ENCODE results near the gene TENM4.
"Not testable (repeated sequence)": the region's sequence is repeated elsewhere in the genome, so short reads cannot be mapped to it uniquely, and the experiment has no call there.

The TENM4 gene

DNA sequence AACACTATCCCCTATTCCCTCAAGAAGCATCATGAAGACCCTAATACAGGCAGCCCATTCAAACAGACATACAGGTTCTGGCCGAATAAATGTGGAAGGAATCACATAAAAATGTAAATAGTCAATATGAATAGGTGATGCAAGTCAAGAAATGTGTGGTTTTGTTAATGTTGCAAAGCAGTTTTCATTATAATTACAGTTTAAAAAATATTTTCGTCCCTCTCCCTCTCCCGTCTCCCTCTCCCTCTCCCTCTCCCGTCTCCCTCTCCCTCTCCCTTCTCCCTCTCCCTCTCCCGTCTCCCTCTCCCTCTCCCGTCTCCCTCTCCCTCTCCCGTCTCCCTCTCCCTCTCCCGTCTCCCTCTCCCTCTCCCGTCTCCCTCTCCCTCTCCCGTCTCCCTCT lies 250.3 kb downstream of the TENM4 start:
- in situ Hi-C loops (cut with MboI; ENCODE audit: low sequenced_read_pairs): not testable (repeated sequence)

DNA sequence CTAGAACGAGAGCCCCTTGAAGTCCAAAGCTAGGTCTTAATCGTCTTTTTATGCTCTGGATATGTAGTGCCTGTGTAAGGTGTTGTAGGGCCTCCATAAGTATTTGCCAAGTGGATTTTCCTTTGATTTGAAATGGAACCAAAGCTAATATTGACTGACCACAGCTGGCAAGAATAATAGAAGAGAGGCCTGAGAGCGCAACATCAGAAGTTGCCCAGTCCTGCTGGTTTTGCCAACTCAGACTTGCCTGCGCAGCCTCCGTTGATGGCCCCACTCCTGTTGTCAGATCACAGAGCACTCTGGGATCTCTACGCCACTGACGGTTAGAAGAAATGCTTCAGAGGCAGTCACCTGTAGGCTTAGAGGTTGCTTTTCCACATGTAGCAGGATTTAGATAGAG lies 251.2 kb downstream of the TENM4 start:
- in situ Hi-C loops (cut with MboI; ENCODE audit: low sequenced_read_pairs): no loop called here

DNA sequence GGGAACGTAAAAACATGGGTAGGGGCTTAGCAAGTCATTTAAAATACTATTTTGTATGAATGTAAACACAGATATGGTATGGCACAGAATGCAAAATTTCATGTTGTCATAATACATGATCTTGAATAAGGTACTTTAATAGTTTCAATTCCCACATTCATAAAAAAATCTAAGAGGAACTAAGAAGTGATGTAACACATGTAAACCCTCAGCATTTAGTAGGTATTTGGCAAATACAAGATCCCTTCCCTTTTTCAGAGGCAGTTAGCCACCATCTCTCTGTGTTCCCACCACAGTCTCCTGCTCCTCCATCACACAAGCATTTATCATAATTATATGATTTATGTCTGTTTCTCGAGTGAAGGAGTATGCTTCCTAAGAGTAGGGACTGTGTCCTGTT lies 251.8 kb downstream of the TENM4 start:
- in situ Hi-C loops (cut with MboI; ENCODE audit: low sequenced_read_pairs): no loop called here

DNA sequence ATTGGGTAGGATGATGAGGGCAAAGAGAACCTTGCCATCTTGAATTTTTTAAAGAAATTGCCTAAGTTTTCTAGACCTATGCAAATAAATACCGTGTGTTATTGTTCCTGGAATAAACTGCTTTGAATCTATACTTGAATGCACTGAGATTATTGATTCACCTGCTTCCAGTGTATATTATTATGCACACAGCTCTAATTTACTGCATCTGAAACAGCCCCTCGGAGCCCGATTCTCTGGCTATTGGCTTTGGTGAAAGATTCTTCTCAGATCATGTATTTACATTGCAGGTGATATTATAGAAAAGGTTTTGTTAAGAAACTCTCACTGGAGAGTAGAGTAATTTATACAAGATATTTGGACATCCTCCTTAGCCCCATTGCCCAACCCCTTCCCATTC lies 254.2 kb downstream of the TENM4 start:
- in situ Hi-C loops (cut with MboI; ENCODE audit: low sequenced_read_pairs): no loop called here

DNA sequence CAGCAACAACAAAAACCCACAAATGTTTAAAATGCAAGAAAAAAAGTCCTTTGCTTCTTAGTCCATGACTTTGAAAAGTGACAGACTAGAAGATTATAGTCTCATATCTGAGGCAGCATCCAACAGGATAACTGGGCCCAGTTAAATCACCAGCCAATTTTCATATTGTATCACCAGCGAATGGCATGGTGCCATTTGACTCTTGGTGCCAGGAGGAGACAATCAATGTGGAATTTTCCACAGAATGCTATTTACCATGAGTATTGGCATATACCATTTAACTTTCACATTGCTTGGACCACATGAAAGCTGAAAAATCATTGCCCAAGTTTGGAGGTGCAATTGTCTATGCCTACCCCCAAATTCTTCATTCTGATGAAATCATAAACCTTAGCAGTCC lies 255.5 kb downstream of the TENM4 start:
- in situ Hi-C loops (cut with MboI; ENCODE audit: low sequenced_read_pairs): no loop called here

DNA sequence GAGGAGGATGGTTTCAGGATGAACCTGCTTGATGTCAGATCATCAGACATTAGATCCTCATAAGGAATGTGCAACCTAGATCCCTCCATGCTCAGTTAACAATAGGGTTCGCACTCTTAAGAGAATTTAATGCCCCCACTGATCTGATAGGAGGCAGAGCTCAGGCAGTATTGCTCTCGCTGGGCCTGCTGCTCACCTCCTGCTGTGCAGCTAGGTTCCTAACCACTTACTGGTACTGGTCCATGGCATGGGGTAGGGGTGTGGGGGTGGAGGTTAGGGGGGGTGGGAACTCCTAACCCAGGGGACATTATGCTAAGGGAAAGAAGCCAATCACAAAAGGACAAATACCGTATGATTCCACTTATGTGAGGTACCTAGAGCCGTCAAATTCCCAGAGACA lies 256.5 kb downstream of the TENM4 start:
- in situ Hi-C loops (cut with MboI; ENCODE audit: low sequenced_read_pairs): no loop called here

DNA sequence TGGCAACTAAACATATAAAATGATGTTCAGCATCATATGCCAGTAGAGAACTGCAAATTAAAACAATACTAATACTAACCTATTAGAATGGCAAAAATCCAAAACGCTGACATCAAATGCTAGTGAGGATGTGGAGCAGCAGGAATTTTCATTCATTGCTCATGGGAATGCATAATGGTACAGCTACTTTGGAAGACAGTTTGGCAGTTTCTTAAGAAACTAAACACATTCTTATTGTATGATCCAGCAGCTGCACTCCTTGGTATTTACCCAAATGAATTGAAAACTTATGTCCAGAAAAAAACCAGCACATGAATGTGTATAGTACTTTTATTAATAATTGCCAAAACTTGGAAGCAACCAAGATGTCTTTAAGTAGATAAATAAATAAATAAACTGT lies 258.0 kb downstream of the TENM4 start:
- in situ Hi-C loops (cut with MboI; ENCODE audit: low sequenced_read_pairs): no loop called here

DNA sequence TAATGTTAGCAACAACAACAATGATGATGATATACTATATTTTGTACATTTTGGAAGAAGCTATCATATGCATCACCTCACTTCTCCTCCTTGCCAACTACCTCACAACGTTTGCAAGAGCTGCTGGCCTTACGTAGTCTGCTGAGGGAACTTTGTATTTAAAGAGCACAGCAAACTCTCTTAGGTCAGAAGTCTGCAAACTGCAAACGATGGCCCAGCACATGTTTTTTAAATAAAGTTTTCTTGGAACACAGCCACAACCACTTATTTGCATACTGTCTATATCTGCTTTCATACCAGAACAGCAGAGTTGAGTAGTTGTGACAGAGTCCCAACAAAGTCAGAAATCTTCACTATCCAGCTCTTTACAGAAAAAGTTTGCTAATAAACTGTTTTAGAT lies 261.7 kb downstream of the TENM4 start:
- in situ Hi-C loops (cut with MboI; ENCODE audit: low sequenced_read_pairs): no loop called here

DNA sequence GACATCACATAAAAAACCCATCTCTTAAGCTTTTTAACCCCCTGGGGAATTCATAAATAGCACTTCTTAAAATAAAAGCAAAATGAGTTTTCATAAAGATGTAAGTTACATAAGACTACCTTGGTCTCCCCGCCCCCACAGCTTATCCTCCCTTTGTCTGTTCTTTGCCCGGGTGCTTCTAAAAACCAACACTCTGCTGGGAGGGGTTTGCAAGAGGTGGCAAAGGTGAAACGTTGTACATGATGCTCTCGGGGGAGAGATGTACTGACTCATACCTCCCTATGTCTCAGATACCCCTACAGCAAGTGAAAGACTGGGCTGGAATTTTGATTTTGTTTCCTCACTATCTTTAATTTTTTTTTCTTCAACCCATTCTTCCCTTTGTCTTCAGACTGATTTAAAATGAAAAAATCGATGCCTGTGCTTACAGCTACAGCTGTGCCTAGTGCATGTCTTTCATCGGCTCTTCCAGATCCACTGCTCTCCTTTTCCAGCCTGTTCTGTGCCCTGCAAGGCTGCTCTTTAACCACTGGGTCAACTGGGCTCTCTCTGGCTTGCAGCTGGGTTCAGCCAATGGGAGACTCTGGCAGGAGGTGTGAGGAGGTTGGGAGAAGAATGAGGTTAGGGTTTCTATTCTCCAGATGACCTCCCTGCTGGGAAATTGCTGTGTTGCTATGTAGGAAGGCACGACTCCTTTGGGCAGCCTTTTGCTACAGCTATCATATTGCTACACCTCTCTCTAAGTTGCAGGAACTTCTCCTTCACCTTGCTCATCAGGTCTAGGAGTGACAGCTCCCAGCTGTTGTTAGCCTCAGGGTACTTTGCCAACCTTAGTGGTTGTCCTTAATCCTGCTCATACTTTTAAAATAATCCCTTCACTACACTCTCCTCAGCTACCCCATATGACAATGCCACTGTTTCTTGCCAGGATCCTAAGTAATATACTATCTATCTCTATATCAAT lies 266.5 kb downstream of the TENM4 start:
- in situ Hi-C loops (cut with MboI; ENCODE audit: low sequenced_read_pairs): no loop called here

DNA sequence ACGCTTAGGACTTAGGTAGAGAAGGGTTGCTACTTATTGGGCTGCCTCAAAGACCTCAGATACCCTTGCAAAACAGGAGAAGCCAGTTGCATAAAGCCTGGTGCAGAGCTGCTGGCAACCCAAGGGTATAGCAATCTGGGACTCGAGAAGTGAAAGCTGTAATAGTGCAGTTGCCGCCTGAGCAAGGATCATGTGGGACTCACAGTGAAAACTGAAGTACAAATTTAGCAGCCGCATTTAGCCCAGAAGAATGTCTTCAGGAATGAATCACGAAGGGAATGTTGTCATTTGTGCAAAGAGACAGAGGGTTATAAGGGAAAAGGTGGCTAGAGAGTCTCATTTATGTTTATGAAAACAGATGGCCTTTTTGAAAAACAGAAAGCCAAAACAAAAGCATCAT lies 267.2 kb downstream of the TENM4 start:
- in situ Hi-C loops (cut with MboI; ENCODE audit: low sequenced_read_pairs): no loop called here

DNA sequence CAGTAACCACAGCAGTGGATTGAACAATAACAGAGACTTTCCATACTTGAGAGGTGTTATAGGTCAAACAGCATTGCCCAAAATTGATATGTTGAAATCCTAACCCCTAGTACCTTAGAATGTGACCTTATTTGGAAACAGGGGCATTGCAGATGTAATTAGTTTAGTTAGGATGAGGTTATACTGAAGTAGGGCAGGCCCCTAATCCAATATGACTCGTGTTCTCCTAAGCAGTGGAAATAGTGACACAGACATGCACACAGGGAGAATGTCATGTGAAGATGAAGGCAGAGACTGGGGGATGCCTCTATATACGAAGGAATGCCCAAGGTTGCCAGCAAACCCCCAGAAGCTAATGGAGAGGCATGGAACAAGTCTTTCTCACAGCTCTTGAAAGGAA lies 270.5 kb downstream of the TENM4 start:
- in situ Hi-C loops (cut with MboI; ENCODE audit: low sequenced_read_pairs): no loop called here

DNA sequence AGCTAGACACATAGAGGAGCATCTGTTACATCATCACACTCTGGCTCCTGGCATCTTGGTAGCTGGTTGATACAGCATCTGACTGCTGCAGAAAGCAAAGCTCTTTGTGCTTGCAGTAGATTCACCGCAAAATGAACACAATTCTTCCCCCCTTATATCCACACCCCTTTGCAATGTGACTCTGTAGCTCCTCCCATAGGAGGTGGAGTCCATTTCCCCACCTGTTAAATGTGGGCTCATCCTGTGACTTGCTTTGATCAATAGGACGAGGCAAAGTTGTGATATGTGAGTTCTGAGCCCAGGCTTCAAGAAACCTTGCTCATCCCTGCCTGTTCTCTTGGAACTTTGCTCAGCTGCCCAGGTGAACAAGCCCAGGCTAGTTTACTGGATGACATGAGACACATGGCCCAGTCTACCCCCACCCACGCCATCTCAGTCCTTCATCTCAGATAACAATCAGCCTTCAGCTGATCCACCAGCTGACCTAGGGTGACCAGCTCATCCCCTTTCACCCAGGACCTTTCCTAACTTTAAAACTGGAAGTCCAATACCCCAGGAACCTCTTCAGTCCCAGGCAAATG lies 272.2 kb downstream of the TENM4 start:
- in situ Hi-C loops (cut with MboI; ENCODE audit: low sequenced_read_pairs): no loop called here

DNA sequence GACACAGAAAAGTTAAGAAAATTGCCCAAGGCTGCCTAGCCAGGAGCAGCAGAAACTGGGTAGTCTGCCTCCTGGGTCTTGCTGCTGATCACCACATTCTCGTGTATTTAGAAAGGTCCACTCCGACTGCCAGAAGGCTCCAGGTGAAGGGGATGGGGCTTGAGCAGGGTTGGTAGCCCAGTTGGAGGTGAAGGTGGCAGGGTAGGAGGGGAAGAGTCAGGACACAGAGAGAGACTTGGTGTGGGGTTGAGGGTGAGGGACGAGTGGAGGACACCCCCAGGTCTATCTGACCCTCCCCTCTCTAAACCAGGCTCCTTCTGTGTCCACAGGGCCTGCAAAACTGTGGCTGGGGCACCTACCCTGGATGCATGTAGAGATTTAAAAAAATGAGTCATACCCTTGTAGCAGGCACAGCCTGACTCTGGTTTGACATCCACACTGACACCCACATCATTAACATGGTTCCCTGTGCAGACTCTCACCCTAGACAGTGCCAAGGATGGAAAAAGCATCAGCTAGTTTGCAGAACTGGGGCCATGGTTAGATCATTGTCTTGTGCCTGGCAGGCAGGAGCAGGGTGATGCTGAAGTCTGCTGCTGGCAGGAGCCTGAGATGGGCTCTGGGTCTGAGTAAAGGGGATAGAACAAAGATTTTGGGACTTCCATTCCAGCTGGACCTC lies 273.2 kb downstream of the TENM4 start:
- in situ Hi-C loops (cut with MboI; ENCODE audit: low sequenced_read_pairs): no loop called here

DNA sequence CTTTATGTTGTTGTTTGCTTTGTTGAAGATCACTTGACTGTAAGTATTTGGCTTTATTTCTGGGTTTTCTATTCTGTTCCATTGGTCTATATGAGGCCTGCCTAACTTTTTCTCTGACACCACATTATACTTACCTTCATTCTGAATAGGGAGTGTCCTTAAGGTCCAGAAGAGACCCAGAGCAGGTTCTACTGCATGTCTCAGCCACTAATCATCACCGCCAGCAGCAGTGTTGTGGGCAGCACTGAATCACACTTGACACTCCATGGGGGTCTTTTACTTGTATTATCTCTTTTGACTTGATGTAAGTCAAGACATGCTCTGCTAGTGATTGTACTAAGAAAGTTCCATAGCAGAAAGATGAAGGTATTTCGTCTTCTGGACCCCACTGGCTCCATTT lies 274.9 kb downstream of the TENM4 start:
- in situ Hi-C loops (cut with MboI; ENCODE audit: low sequenced_read_pairs): no loop called here

DNA sequence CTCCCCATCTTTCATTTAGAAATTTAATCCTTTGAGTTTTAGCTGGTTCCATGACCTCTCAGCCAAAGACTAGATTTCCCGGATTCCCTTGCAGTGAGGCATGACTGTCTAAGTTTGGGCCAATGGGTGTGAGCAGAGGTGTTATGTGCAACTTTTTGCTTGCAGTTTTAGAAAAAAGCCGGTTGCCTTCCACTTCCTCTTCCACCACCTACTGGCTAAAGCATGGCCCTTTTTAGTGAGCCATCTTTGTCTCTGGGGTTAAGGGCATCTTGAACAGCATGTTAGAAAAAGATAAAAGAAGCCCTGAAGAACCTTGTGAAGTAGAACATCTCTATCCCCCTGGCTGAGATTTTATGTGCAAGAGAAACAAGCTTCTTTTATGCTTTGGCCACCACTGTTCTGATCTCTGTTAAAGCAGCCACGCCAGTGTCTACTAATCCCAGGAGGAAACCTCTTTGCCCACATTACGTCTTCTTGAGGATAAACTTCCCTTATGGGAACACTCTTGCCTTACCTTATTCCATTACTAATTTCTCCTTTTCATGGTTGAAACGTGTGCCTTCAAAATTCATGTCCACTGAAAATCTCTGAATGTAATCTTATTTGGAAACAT lies 279.9 kb downstream of the TENM4 start:
- in situ Hi-C loops (cut with MboI; ENCODE audit: low sequenced_read_pairs): no loop called here

DNA sequence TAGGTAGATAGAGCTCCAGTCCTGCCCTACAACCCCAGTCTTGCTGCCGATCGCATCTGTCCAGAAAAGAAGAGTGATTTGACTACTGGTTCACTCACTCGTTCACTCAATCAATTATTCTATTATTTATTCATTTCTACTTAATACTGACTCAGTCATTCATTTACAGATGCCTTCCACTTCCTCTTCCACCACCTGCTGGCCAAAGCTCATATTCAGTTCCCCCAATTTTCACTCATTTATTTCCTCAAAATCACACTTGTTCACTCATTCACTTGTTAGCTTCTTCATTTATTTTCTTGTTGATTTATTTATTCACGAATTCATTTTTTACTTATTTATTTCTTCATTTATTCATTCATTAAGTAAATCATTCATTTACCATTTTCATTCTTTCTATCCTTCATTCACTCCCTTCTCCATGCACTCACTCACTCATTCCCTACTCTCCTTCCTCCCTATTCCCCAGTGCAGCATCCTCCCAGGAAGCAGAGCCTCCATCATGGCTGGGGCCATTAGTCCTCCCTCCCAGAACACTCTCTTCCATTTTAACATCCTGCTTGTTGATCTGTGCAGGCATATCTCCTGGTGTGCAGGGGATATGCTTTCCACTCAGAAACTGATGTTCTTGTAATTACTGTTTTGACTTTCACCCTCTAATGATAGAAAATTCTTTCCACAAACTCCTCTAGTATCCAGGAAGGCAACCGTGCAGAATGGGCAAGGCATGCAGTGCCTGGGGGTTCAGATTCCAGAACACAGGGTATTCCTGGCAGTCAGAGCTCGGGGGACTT lies 281.0 kb downstream of the TENM4 start:
- in situ Hi-C loops (cut with MboI; ENCODE audit: low sequenced_read_pairs): no loop called here

DNA sequence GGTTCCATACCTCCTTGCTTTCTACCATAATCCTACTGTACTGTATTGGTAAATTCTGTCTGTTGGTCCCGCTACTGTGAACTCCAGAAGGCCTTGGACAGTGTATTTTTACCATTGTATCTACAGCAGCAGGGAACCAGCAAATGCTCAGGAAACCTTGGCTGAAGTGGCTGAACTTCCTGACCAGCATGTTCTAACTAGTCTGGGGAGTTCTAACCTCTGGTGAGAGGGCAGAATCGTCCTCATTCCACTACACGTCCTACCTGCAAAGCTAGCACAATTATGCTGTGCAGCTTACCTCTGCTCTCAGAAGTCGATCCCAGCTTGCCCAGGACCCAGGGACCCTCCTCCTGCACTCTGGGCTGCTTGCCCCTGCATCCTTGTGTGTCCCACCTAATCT lies 283.1 kb downstream of the TENM4 start:
- in situ Hi-C loops (cut with MboI; ENCODE audit: low sequenced_read_pairs): no loop called here

DNA sequence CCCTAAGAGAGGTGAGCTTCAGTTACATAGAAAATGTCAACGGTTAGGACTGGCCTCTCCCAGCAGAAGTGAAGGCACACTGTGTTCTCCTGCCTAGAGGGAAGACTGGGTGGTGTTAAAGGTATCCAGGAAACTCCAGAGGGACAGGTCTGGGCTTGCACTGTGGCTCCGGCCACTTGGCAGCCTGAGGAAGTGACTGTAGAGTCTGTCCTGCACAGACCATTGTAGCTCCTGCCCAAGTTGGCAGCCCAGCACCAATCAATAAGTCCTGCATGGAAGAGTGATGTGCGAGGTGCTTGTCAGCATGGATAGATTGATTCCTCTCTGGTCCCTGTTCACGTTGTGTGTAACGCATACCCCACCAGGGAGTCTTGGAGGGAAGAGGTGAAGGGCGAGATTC lies 284.8 kb downstream of the TENM4 start:
- in situ Hi-C loops (cut with MboI; ENCODE audit: low sequenced_read_pairs): no loop called here

DNA sequence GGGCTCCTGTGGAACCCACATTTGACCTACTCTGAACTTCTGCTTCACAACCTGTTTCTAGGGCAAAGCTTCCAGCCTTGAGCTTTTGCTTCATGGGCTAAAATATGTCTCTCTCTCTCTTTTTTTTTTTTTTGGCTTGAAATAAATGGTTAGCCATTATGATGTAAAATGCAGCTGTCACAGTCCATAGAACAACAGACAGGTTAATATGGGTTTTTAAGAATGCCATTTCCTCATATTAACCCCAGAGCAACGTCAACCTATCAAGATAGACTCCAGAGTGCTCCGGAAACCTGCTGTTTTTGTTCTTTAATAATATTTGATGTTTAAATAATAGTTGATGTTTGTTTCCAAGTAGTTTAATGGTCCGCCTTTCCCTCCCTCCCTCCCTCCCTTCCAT lies 285.6 kb downstream of the TENM4 start:
- in situ Hi-C loops (cut with MboI; ENCODE audit: low sequenced_read_pairs): no loop called here

DNA sequence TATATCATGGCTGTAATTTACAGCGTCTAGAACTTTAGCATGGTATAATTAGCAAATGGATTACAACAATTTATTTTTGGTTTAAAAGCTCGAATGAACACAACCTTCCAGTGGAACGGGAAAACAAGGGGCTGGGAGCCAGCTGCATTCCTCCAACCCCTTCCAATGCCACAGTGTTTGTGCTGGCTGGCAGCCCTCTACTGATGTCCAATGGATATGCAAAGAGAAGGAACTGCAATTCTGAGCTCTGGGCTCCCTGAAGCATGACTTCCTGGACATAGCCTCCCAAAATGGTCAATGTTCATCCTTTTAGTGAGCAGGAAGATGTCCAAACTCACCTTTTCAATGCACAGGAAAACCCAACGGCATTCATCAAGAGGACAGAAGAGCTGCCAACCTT lies 288.3 kb downstream of the TENM4 start:
- in situ Hi-C loops (cut with MboI; ENCODE audit: low sequenced_read_pairs): no loop called here

DNA sequence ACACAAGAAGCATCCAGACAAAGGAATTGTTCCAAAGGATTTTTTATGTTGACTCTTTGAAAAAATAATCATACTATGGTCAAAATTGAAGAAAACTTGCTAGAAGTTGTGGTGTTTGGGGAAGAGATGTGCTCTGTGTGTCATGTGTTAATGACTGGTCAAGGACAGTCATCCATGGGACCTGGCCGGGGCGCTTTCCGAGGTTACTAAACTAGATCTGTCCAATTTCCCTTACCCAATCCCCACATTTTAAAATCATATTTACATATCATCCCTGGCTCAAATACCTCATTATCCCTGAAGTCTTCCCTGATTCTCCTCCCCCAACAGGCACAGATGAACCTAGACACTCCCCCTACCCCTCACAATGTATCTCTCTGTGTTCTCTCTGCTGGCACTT lies 289.4 kb downstream of the TENM4 start:
- in situ Hi-C loops (cut with MboI; ENCODE audit: low sequenced_read_pairs): no loop called here
